ENCODE results near the gene CASK.

- no peak for TF ChIP-seq POLR2AphosphoS5 (IDR thresholded peaks at IDR 0.05; ENCODE audit: borderline replicate concordance, low read depth, low read length)
- TF ChIP-seq EZH2 (IDR thresholded peaks at IDR 0.05): no peak
- no peak for TF ChIP-seq FOXP2 (optimal IDR thresholded peaks at IDR 0.05; ENCODE audit: control extremely low read depth, extremely low read length, insufficient read depth)
These were observed 219.8 kb downstream of the CASK start for GRCh38 chrX:41703574-41704029.
